Uterus (tissue), 2 donors: ENCODE measurements around the gene KLF13.

ENCODE experiments used
- POLR2A ChIP-seq, 2 donors: fragments of 450-650 bp; IDR thresholded peaks; one replicate each; pipeline ENCODE4 v1.6.1; 2016; ENCODE audit warnings: antibody characterized with exemption in 2 of 2, mild to moderate bottlenecking in 1 of 2, moderate library complexity in 1 of 2
- TF ChIP-seq, protein P1 (sequence below), 4 experiments: fragments of 200-600 bp in 2 of 4; fragments of 450-650 bp in 2 of 4; sonication (generic) in 2 of 4; IDR thresholded peaks; one replicate each; pipeline ENCODE4 v1.5.1; 2016 to 2019; ENCODE audit warnings: antibody characterized with exemption in 4 of 4, mild to moderate bottlenecking in 2 of 4, moderate library complexity in 1 of 4

DNA sequence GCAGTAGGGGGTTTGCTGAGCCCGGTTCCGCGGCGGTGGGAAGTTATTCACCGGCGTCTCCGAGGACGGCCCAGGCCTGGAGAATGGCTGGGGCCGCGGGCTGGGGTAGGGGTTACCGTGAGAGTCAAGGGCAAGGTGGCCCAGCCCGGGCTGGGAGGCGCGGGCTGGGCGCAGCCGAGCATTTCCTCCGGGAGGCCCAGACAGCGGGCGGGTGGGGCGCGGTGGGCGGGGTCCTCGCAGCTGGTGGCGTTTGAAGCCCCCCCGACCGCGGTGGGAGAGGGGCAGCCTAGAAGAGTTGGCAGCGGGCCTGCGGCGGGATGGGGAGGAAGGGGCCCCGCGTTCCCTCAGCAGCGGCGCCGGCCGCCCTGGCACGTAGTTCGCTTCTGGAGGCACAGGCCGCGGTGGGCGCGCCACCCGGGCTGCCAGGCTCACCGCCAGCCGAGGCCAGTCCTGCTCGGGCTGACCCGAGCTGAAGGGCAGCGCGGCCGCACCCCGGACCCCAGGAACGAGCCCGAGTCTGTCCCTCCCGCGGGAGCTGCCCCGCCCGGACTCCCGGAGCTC lies 960 bp upstream of the KLF13 start:
- TF ChIP-seq, protein P1, sequence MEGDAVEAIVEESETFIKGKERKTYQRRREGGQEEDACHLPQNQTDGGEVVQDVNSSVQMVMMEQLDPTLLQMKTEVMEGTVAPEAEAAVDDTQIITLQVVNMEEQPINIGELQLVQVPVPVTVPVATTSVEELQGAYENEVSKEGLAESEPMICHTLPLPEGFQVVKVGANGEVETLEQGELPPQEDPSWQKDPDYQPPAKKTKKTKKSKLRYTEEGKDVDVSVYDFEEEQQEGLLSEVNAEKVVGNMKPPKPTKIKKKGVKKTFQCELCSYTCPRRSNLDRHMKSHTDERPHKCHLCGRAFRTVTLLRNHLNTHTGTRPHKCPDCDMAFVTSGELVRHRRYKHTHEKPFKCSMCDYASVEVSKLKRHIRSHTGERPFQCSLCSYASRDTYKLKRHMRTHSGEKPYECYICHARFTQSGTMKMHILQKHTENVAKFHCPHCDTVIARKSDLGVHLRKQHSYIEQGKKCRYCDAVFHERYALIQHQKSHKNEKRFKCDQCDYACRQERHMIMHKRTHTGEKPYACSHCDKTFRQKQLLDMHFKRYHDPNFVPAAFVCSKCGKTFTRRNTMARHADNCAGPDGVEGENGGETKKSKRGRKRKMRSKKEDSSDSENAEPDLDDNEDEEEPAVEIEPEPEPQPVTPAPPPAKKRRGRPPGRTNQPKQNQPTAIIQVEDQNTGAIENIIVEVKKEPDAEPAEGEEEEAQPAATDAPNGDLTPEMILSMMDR (IDR thresholded peaks at IDR 0.05), result no peak
- TF ChIP-seq POLR2A (IDR thresholded peaks at IDR 0.05), result no peak
